Vagina (tissue), 2 donors: ENCODE data around the gene RFTN2.

ENCODE experiments used
- CTCF ChIP-seq, 3 experiments: fragments of 450-650 bp in 2 of 3; fragments of 200-600 bp in 1 of 3; sonication (generic) in 1 of 3; IDR thresholded peaks; one replicate each; pipeline ENCODE4 v1.5.1; 2017 to 2019; ENCODE audit warnings: antibody characterized with exemption in 3 of 3, mild to moderate bottlenecking in 2 of 3, moderate library complexity in 2 of 3
- POLR2A ChIP-seq, 2 donors: fragments of 450-650 bp; IDR thresholded peaks; one replicate each; pipeline ENCODE4 v1.6.1; 2017; ENCODE audit warnings: antibody characterized with exemption in 2 of 2, mild to moderate bottlenecking in 2 of 2, moderate library complexity in 2 of 2

- TF ChIP-seq POLR2A (IDR thresholded peaks at IDR 0.05) (no peak), CTCF (IDR thresholded peaks at IDR 0.05) (no peak)
Observed at GRCh38 chr2:197543206-197543605, 132.2 kb downstream of the RFTN2 start.
